HepG2 (cell line): ENCODE measurements around the gene CCL17. TPM values are rescaled to one million over a fixed set of nuclear protein-coding genes. Genes with fewer than 3 reads are reported as not detected.

Source experiments
- CEBPZ ChIP-seq: IDR thresholded peaks from 2 replicates; pipeline ENCODE4 v1.6.1; 2012; ENCODE audit warnings: low read length, improper control_type of control experiment
- EEA1 ChIP-seq: sonication (generic); formaldehyde crosslinking; IDR thresholded peaks from 2 replicates; pipeline ENCODE4 v1.5.1; 2020; ENCODE audit warnings: mild to moderate bottlenecking, missing genetic modification reagents, borderline replicate concordance
- HMGXB4 ChIP-seq, 2 experiments: sonication (generic) in 1 of 2; formaldehyde crosslinking in 1 of 2; IDR thresholded peaks; 2 replicates each; pipeline versions ENCODE4 v1.4.0 to v1.6.1; 2018 to 2020; ENCODE audit warnings: missing genetic modification reagents in 2 of 2, borderline replicate concordance in 1 of 2, low read depth in 1 of 2, mild to moderate bottlenecking in 1 of 2, missing biosample characterization in 1 of 2
- MEF2D ChIP-seq: sonication (generic); formaldehyde crosslinking; IDR thresholded peaks from 2 replicates; pipeline ENCODE4 v1.5.1; 2020; ENCODE audit warnings: mild to moderate bottlenecking, missing genetic modification reagents
- MZF1 ChIP-seq: sonication (generic); formaldehyde crosslinking; IDR thresholded peaks from 2 replicates; pipeline ENCODE4 v1.8.1; 2023; ENCODE audit warnings: mild to moderate bottlenecking, missing genetic modification reagents, borderline replicate concordance
- SP1 ChIP-seq, 2 experiments: fragments of 450-650 bp in 1 of 2; sonication (generic) in 1 of 2; formaldehyde crosslinking in 1 of 2; IDR thresholded peaks; 2 replicates each; pipeline versions ENCODE4 v1.4.0 to v1.6.1; 2016 to 2020; ENCODE audit warnings: missing genetic modification reagents in 1 of 2
- STAG1 ChIP-seq: sonication (generic); formaldehyde crosslinking; IDR thresholded peaks from 2 replicates; pipeline ENCODE4 v1.4.0; 2020; ENCODE audit warnings: missing genetic modification reagents
- ZNF224 ChIP-seq: sonication (generic); formaldehyde crosslinking; IDR thresholded peaks from 2 replicates; pipeline ENCODE4 v1.5.0; 2020; ENCODE audit warnings: mild to moderate bottlenecking, missing genetic modification reagents
- ZNF274 ChIP-seq: sonication (generic); formaldehyde crosslinking; IDR thresholded peaks from 2 replicates; pipeline ENCODE4 v1.5.1; 2020; ENCODE audit warnings: mild to moderate bottlenecking, missing genetic modification reagents
- ZNF687 ChIP-seq: sonication (generic); formaldehyde crosslinking; IDR thresholded peaks from 2 replicates; pipeline ENCODE4 v1.5.1; 2020; ENCODE audit warnings: mild to moderate bottlenecking, missing genetic modification reagents, moderate library complexity
- ZNF782 ChIP-seq: sonication (generic); formaldehyde crosslinking; IDR thresholded peaks from 2 replicates; pipeline ENCODE4 v1.4.0; 2020; ENCODE audit warnings: missing genetic modification reagents, mild to moderate bottlenecking, borderline replicate concordance
- ZNF841 ChIP-seq: sonication (generic); formaldehyde crosslinking; IDR thresholded peaks from 2 replicates; pipeline ENCODE4 v1.8.1; 2023; ENCODE audit warnings: missing genetic modification reagents, borderline replicate concordance
- polyA plus RNA-seq, 8 experiments: library from polyadenylated mRNA; depleted of rRNA in 3 of 8; stranded (reverse) in 7 of 8; unstranded in 1 of 8; fragments of >200 nt; fragmentation: Illumina TruSeq in 4 of 8; extraction: Trizol in 4 of 8; gene quantifications; 2 replicates each; pipeline versions ENCODE4 v1.2.1 to v1.2.3, GENCODE V29; 2011 to 2016; ENCODE audit warnings: low read depth in 4 of 8, missing spikeins in 1 of 8, mixed read lengths in 1 of 8; ENCODE audit not compliant: insufficient read depth in 1 of 8
- total RNA-seq, 5 experiments: library from RNA; depleted of rRNA; stranded (reverse); fragments of >200 nt; fragmentation: Illumina TruSeq; extraction: Trizol; gene quantifications; 2 replicates each; pipeline ENCODE4 v1.2.3, GENCODE V29; 2016; ENCODE audit warnings: low read depth in 1 of 5
- TF ChIP-seq, protein P1 (sequence below): sonication (generic); formaldehyde crosslinking; IDR thresholded peaks from 2 replicates; pipeline ENCODE4 v1.4.0; 2020; ENCODE audit warnings: missing genetic modification reagents
- TF ChIP-seq, protein P2 (sequence below): sonication (generic); formaldehyde crosslinking; IDR thresholded peaks from 2 replicates; pipeline ENCODE4 v1.4.0; 2020; ENCODE audit warnings: missing genetic modification reagents

CCL17 gene
- total and polyA plus RNA-seq, 2 of the 13 experiments (the other 11 are each of a cell fraction or from before 2014, with no cell fraction given), result not detected

DNA sequence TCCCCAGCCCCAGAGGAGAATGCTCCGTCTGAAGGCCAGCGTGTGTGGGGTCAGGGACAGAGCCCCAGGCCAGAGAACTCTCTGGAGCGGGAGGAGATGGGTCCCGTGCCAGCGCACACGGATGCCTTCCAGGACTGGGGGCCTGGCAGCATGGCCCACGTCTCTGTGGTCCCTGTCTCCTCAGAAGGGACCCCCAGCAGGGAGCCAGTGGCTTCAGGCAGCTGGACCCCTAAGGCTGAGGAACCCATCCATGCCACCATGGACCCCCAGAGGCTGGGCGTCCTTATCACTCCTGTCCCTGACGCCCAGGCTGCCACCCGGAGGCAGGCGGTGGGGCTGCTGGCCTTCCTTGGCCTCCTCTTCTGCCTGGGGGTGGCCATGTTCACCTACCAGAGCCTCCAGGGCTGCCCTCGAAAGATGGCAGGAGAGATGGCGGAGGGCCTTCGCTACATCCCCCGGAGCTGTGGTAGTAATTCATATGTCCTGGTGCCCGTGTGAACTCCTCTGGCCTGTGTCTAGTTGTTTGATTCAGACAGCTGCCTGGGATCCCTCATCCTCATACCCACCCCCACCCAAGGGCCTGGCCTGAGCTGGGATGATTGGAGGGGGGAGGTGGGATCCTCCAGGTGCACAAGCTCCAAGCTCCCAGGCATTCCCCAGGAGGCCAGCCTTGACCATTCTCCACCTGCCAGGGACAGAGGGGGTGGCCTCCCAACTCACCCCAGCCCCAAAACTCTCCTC is 21.9 kb upstream of the CCL17 start (continued):
- peak; percentile 33; the same call in 1 of the 2 replicates for TF ChIP-seq ZNF687 (CRISPR knock-in tag)
- TF ChIP-seq STAG1 (CRISPR knock-in tag), result peak; percentile 49
- TF ChIP-seq MZF1 (CRISPR knock-in tag), result no peak
- no peak for TF ChIP-seq MEF2D
- TF ChIP-seq, protein P1, sequence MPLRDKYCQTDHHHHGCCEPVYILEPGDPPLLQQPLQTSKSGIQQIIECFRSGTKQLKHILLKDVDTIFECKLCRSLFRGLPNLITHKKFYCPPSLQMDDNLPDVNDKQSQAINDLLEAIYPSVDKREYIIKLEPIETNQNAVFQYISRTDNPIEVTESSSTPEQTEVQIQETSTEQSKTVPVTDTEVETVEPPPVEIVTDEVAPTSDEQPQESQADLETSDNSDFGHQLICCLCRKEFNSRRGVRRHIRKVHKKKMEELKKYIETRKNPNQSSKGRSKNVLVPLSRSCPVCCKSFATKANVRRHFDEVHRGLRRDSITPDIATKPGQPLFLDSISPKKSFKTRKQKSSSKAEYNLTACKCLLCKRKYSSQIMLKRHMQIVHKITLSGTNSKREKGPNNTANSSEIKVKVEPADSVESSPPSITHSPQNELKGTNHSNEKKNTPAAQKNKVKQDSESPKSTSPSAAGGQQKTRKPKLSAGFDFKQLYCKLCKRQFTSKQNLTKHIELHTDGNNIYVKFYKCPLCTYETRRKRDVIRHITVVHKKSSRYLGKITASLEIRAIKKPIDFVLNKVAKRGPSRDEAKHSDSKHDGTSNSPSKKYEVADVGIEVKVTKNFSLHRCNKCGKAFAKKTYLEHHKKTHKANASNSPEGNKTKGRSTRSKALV (CRISPR knock-in tag), result no peak
- no peak for TF ChIP-seq SP1 (IDR thresholded peaks at IDR 0.05)
- 0 out of 2 replicates have a peak, but pooled peaks have one; percentile 11 for TF ChIP-seq SP1 (CRISPR knock-in tag; IDR thresholded peaks at IDR 0.05)
- no peak for TF ChIP-seq ZNF224
- TF ChIP-seq ZNF782, result no peak
- TF ChIP-seq ZNF841 (CRISPR knock-in tag), result no peak
- no peak for TF ChIP-seq CEBPZ
- 0 out of 2 replicates have a peak, but pooled peaks have one; percentile 6 for TF ChIP-seq ZNF274 (CRISPR knock-in tag)
- TF ChIP-seq EEA1, result no peak
- no peak for TF ChIP-seq HMGXB4 (CRISPR knock-in tag; IDR thresholded peaks at IDR 0.05; ENCODE audit: borderline replicate concordance in 1 of 2, low read depth in 1 of 2)
- TF ChIP-seq, protein P2, sequence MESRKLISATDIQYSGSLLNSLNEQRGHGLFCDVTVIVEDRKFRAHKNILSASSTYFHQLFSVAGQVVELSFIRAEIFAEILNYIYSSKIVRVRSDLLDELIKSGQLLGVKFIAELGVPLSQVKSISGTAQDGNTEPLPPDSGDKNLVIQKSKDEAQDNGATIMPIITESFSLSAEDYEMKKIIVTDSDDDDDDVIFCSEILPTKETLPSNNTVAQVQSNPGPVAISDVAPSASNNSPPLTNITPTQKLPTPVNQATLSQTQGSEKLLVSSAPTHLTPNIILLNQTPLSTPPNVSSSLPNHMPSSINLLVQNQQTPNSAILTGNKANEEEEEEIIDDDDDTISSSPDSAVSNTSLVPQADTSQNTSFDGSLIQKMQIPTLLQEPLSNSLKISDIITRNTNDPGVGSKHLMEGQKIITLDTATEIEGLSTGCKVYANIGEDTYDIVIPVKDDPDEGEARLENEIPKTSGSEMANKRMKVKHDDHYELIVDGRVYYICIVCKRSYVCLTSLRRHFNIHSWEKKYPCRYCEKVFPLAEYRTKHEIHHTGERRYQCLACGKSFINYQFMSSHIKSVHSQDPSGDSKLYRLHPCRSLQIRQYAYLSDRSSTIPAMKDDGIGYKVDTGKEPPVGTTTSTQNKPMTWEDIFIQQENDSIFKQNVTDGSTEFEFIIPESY, result peak; percentile 8; the same call in 1 of the 2 replicates
